GM18909 (cell line): ENCODE data around the gene KCNJ8.

Experiments used
- ATAC-seq: cut with Tn5 transposase; IDR thresholded peaks from one replicate; pipeline ENCODE4 v1.9.1; 2021; ENCODE audit warnings: mild to moderate bottlenecking; ENCODE audit not compliant: unreplicated experiment, poor library complexity

The KCNJ8 gene

GRCh38 chr12:21718944-21719650 lies 55.4 kb downstream of the KCNJ8 start:
- ATAC-seq: no peak

GRCh38 chr12:21718403-21718802 lies 56.1 kb downstream of the KCNJ8 start:
- no peak for ATAC-seq

- ATAC-seq: no peak
These were observed 56.7 kb downstream of the KCNJ8 start for GRCh38 chr12:21717767-21718166.

GRCh38 chr12:21715386-21715785 lies 59.1 kb downstream of the KCNJ8 start:
- no peak for ATAC-seq
